GM06990 (cell line): ENCODE results near the gene RACGAP1.
"Not testable (repeated sequence)": the region's sequence is repeated elsewhere in the genome, so short reads cannot be mapped to it uniquely, and the experiment has no call there.

Experiments used
- DNase-seq: peaks from one replicate; pipeline ENCODE4 v3.0.0-alpha.2; 2011; ENCODE audit not compliant: insufficient read length; ENCODE audit errors: extremely low read depth
- H3K27me3 ChIP-seq: replicated peaks from 2 replicates; pipeline ENCODE4 v1.6.0; 2011; ENCODE audit warnings: low read length; ENCODE audit not compliant: control insufficient read depth, insufficient read depth
- H3K36me3 ChIP-seq: 2 replicates; pipeline ENCODE4 v1.5.1; 2011; ENCODE audit warnings: low read length; ENCODE audit not compliant: control insufficient read depth, insufficient read depth
- H3K4me3 ChIP-seq: replicated peaks from 2 replicates; pipeline ENCODE4 v1.5.1; 2011; ENCODE audit warnings: low read depth, mild to moderate bottlenecking, control low read depth, low read length
- CTCF ChIP-seq: IDR thresholded peaks from 2 replicates; pipeline ENCODE4 v1.5.1; 2011; ENCODE audit warnings: low read length, control low read depth, mild to moderate bottlenecking, inconsistent platforms; ENCODE audit not compliant: insufficient read depth, poor library complexity, severe bottlenecking

Gene RACGAP1

GRCh38 chr12:50032854-50033581, 7.7 kb upstream of the RACGAP1 start:
- no peaks in the 10 kb centered on the region for H3K36me3 ChIP-seq
- H3K4me3 ChIP-seq, result no peak overlapping the region
- DNase-seq, result no peak
- TF ChIP-seq CTCF, result no peak
- H3K27me3 ChIP-seq, result no peaks in the 10 kb centered on the region

DNA sequence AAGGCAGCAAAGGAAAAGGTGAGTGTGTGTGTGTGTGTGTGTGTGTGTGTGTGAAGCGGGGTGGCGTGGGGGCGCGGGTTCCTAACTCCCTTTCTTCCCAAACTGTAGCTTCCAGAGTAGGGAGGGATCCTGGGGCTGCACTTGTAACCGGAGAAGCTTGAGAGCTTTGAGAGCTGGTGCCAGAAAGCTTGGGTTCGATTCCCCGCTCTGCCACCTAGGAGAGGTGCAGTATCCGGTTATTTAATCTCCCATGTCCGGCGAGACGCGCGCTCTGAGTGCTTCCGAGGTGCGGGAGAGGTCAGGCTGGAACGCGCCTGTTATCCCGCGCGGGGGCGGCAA, 7.2 kb upstream of the RACGAP1 start:
- no peak for TF ChIP-seq CTCF
- no peak for DNase-seq
- Histone ChIP-seq H3K36me3 (no peaks in the 10 kb centered on the region), H3K27me3 (no peaks in the 10 kb centered on the region), H3K4me3 (no peak overlapping the region)

- not testable (repeated sequence) for H3K27me3 ChIP-seq, H3K4me3 ChIP-seq, DNase-seq, H3K36me3 ChIP-seq
These were observed 5.2 kb upstream of the RACGAP1 start for GRCh38 chr12:50030449-50030848.

DNA sequence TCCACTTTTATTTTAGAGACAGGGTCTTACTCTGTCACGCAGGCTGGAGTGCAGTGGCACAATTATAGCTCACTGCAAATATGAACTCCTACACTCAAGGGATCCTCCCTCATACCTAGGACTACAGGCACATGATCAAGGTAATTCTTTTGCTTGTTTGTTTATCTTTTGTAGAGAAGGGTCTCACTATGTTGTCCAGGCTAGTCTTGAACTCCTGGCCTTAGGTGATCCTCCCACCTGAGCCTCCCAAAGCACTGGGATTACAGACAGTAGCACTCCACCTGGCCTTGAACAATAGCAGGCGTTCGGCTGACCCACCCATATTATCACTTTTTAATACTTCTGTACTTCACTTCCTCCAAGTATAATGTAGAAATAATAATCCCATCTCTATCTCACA, 1.4 kb upstream of the RACGAP1 start:
- Histone ChIP-seq H3K27me3 (no peaks in the 10 kb centered on the region), H3K4me3 (no peak overlapping the region), H3K36me3 (no peaks in the 10 kb centered on the region)
- no peak for DNase-seq
- no peak for TF ChIP-seq CTCF

DNA sequence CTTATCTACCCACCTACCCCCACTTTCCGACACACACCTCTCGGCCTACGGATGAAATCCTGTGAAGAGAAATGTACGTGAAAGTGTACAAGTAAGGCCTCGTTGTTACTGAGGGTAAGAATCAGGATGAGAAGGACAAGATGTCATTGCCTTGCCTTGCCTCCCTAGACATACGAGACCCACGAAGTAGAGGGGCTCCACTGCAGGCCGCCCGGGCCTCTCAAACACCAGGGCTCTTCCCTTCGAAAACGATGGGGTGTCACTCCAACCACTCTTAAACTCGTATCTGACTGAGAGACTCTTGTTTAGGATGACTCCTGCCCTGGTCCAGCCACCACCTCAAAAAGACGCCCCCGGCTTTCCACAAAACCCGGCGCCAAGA, 498 bp downstream of the RACGAP1 start:
- no peaks in the 10 kb centered on the region for H3K36me3 ChIP-seq
- H3K27me3 ChIP-seq, result no peaks in the 10 kb centered on the region
- DNase-seq, result no peak
- peak overlapping the region; percentile 88 for H3K4me3 ChIP-seq
- TF ChIP-seq CTCF, result no peak

DNA sequence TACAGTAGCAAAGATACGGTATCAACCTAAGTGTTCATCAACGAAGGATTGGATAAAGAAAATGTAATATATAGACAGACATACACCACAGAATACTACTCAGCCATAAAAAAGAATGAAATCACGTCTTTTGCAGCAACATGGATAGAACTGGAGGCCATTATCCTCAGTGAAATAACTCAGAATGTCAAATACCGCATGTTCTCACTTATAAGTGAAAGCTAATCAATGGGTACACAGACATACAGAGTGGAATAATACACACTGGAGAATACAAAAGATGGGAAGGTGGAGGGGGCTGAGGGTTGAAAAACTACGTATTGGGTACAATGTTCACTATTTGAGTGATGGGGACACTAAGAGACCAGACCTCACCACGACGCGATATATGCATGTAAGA, 1.1 kb downstream of the RACGAP1 start:
- DNase-seq, result no peak
- TF ChIP-seq CTCF, result no peak
- peak overlapping the region; percentile 88 for H3K4me3 ChIP-seq
- H3K27me3 ChIP-seq, result no peaks in the 10 kb centered on the region
- no peaks in the 10 kb centered on the region for H3K36me3 ChIP-seq
